ENCODE data around the gene STK4.

The STK4 gene

DNA sequence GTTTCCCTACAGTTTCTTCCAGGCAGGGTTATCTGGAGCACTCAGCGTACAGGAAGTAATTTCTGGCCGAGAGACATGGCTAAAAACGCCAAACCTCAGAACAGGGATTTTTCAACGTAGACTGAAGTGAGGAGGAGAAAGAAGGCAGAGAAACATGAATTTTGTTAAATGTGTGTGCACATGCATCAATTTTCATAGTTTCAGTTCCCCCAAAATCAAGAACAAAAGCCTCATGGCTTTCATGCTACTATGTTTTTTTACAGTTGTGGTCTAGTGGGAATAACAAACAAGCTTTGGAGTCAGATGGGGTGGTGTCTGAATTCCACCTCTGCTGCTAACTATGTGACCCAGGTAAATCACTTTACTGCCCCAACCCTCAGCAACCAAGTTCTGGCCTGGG lies 11.0 kb upstream of the STK4 start:
- no peak for DNase-seq

DNA sequence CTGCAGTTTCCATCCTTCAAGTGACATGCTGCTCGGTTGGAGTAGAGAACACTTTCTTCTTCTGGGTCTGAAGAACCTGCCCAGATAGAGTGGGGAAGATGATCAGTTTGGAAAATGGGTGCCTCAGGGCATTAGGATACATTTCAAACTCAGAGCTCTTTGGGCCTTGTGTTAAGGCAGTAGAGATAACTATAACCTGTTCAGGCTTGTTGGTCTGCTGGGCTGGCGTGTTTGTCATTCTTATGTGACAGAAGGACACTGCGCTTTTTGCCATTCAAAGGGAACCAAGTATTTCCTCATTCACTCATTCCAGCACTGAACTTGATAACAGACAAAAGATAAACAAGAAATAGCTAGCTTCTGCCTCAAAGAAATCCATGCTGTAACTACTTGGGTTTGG lies 9.9 kb upstream of the STK4 start:
- DNase-seq: no peak

DNA sequence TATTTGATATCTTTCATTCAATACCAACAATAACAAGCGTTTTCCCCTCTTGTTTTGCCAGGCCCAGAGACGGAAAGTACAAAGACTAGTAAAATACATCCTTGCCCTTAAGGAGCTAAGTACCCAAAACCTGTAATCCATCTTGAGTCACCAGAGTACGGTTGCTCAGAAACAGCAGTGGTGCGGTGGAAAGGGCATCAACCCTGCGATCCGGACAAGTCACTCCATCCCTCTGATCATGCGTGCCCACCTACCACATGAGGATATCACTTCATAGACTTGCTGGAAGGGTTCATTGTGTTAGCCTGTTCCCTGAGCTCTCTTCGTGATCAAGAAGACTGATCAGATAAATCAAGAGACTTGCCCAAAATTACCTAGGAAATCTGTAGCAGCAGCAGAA lies 8.0 kb upstream of the STK4 start:
- no peak for DNase-seq

GRCh38 chr20:44959082-44959637 lies 7.2 kb upstream of the STK4 start:
- no peak for DNase-seq

DNA sequence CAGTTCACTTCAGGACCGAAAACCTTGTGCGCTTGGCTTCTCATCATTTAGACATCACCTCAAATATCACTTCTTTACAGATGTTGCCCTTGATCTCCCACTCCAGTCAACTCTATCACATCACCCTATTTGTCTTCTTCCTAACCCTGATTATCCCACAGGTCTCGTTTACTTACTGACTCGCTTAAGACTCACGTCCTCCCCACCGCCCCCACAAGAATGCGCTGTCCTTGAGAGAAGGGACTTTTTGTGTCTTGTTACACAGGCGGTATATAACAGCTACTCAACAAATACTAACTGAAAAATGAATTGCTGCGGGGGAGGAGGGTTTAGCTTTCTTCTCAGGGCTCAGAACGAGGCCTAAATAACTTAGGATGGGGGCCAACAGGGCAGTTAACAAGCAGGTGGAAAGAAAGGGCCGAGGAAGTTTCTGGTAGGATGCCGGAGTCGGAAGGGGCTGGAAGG lies 6.6 kb upstream of the STK4 start:
- peak; percentile 34 to 59 for DNase-seq

DNA sequence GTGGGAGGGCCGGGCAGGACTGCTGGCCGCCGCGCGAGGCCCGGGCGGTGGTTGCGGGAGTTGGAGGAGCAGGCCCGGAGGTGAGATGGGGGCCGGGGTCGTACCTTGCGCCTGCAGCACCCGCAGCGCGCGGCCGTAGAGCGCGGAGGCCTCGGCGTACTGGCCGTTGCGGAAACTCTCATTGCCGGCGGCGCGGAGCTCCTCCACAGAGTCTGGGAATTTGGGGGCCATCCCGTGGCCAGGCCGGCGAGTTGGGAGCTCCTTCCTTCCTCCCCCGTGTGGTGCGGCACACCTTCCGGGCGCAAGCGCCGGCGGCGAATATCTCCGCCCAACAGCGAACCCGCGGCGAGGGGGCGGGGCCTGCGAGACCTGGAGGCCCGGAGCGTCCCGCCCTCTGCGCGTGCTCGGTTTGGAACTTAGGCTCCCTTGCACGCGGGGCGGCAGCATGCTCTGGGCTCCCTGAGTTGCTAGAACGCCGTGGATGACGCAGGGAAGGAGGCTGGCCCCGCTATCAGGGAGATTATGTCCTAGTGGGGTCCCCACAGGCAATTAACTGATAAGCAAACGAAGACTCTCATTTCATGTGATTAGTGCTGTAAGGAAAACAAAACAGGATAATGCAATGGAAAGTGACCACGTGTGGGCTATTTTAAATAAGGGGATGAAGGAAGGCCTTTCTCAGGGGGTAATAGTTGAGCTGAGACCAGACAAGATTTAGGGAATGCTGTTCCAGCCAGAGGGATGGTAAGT lies 6.0 kb upstream of the STK4 start, which contains the start of gene TOMM34:
TOMM34 (minus strand) TSS at position 295 of the 750 bp plus-strand sequence; CDS start at position 231, 64 bp downstream.
- DNase-seq: peak; percentile 90 to 93

DNA sequence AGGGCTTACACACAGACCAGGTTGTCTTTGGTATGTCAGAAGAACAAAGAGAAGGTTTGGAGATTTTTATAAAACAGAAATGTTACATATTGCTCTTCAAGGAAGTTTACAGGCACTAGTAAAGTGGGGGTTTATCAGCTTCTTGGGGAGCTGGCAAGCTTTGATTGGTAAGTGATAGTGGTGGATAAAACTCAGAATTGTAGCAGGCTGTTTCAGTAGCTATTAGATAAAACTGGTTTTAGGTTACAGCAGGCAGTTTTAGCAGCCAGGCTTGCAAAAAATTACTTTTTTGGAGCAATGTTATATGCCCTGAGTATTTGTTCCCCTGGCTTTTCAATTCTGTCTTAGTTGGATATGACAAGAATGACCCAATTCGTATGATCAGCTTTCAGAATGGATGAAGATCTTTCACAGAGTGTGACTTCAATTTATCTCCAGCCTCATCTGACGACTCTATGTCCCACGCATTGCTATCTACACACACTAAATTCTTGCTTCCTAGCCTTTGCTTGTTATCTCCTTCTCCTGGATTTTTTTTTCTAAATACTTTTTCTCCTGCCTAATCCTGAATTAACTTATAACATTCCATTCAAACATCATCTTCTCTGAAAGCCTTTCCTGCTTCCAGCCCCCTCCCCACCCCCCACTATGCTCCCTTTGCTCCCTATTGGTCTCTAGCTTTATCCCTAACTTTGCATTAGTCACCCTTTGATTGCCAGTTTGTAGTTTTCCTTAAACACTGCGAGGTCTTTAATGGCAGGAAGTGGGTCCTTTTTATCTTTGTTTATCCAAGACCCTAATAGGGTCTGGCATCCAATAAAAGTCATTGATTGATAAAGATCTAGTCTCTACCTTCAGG lies 5.1 kb upstream of the STK4 start:
- no peak for DNase-seq

DNA sequence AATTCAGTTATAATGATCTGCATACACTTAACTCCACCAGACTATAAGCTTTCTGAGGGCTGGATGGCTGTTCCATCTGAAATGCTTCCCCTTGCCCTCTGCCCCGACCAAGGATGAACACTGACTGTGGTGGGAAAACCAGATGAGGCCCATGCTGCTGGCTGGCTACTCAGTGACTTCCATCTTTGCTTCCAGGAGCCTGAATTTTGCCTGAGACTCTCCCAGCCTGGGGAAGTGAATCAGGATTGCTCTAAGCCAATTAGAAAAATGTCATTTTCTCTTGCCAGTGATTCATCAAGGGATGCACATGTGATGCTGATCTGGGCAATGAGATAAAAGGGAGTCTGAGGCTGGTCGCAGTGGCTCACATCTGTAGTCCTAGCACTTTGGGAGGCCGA lies 4.4 kb upstream of the STK4 start:
- DNase-seq: no peak

- no peak for DNase-seq
These were observed 3.8 kb upstream of the STK4 start for GRCh38 chr20:44962483-44962882.

GRCh38 chr20:44963325-44964215 lies 2.7 kb upstream of the STK4 start:
- DNase-seq: no peak

DNA sequence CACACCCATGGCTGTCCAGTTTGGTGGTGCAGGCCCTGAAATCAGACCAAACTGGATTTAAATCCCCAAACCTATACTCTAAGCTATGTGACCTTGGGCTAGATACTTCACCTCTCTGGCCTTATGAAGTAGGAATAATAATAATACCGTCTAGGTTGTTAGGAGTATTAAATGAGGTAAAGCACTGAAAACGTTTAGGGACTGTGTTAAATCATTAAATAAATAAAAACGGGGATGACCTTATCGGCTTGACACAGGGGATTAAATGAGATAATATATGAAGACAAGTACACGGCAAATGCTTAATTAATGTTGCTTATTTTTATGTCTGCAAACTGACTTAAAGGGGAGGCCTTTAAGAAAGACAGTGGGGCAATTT lies 672 bp upstream of the STK4 start:
- no peak for DNase-seq

DNA sequence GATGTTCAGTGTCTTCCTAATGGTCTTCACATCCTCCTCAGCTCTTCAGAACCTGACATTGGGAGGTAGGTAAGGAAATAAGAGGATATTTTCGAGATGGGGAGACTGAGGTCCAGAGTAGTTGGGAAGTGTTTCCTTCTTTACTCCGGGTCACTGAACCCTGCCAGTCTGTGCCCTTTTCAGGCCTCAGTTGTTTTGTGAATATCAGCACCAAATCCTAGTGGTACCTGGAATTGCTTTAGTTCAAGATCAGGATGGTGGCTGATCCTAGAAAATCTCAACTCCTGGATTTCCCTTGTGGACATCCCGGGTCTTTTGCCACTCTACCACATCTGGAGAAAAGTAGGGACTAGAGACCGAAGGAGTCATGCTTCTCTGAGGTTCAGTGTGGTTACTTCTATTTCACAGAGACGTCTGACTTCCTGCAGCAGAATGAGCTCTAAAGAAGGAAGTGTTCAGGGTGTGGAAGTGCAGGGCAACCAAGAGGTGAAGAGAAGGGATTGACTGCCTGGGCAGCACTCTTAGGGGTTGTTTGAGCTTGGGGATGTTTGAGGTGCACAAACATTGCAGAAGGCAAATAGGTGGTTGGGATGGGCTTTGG lies 995 bp downstream of the STK4 start:
- peak; percentile 56 to 70 for DNase-seq

GRCh38 chr20:44969300-44969894 lies 3.1 kb downstream of the STK4 start:
- peak; percentile 34 to 65 for DNase-seq

DNA sequence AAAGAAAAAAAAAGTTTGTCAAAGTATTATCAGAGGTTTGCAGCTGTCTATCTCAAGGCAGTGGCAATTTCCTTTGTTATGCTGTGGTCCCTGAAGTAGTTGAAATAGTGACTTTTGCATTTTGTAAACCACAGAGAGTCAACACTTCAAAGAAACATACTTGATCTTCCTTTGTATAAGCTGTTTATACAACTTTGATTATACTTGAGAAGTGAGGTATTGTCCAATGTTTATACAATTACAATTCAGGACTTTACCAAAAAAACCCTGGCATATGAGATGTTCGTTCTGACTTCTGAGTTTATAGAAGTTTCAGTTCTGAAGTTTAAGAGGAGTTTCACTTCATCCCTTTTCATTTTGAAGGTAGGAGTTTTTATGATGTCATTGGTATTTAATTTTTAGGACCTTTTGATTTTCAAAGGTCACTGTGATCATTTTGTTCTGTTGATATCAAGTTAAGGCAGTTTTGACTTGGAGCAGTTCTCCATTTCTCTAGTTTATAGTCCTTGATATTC lies 4.0 kb downstream of the STK4 start:
- DNase-seq: peak in 1 of 2 donors; percentile 73

- no peak for DNase-seq
These were observed 6.7 kb downstream of the STK4 start for GRCh38 chr20:44973053-44973452.

DNA sequence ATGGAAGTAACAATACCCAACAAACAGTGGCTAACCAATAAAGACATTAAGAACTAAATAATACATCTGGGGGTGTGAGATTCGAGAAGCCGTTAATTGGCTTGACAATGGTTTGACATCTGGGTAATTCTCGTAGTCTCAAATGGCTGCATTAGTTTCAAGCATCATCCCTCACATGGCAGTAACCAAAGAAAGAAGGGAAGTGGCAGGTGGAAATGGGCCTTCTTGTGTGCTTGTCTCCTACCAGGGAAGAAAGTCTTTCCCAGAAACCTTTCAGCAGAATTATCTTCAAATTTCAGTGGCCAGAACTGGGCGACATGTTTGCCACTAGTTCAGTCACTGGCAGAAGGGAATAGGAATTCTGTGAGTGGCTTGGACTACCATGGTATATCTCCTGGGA lies 10.4 kb downstream of the STK4 start:
- DNase-seq: no peak

- DNase-seq: peak; percentile 83 to 89
These were observed 12.8 kb downstream of the STK4 start for GRCh38 chr20:44979090-44979621.

DNA sequence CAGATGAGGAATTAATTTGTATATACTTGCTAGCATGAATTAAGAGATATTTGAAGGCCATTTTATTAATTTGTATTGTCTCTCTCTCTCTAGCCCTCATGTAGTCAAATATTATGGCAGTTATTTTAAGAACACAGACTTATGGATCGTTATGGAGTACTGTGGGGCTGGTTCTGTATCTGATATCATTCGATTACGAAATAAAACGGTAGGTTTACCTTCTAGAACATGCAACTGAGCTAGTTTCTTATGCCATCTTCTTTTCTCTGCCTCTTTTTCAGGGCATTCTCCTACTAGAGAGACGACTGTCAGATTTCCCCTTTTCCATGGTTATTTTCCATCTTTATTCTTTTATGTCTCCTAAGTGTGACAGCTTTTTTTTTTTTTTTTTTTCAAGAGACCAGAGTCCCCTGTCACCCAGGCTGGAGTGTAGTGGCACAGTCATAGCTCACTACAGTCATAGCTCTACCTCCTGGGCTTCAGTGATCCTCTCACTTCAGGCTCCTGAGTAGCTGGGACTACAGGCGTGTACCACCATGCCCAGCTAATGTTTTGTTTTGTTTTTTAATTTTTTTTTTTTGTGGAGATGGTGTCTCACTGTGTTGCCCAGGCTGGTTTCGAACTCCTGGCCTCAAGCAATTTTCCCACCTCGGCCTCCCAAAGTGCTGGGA lies 15.6 kb downstream of the STK4 start:
- no peak for DNase-seq

DNA sequence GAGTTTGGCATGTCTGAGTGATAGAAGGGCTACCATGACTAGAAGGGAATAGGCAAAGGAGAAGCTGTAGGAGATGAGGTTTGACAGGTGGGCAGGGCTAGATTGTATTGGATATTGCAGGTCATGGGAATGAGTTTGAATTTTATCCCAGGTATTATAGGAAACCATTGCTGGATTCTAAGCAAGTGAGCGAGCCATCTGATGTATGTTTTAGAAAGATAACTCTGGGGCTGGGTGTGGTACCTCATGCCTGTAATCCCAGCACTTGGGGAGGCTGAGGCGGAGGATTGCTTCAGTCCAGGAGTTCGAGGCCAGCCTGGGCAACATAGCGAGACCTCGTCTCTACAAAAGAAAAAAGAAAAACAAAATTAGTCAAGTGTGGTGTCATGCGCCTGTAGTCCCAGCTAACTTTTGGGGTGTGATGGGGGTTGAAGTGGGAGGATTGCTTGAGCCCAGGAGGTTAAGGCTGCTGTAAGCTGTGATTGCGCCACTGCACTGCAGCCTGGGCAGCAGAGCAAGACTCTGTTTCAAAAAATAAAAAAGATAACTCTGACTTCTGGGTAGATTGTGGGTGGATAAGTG lies 16.9 kb downstream of the STK4 start:
- DNase-seq: no peak

- no peak for DNase-seq
These were observed 22.4 kb downstream of the STK4 start for GRCh38 chr20:44988631-44989171.

Measured in CD4-positive, alpha-beta T cell treated with Interferon alpha-2 for 1 hour (primary cell).